Measurements from ENCODE around the gene HSPA2. TPM values are rescaled to one million over a fixed set of nuclear protein-coding genes. Genes with fewer than 3 reads are reported as not detected.
"Not testable (repeated sequence)": the region's sequence is repeated elsewhere in the genome, so short reads cannot be mapped to it uniquely, and the experiment has no call there.

Gene HSPA2
- total and polyA plus RNA-seq, 9 donors = 5.1 to 49.7 (median 8.9) TPM

- intact Hi-C loops (cut with DNase I) = no loop called here
Observed at GRCh38 chr14:64550621-64551333, 10.2 kb downstream of the HSPA2 start.

GRCh38 chr14:64554556-64554955, 14.0 kb downstream of the HSPA2 start:
- 60 to 65% (median 63%) methylated on average over 4 of the region's 4 CpGs for WGBS, 3 donors
- H3K27me3 ChIP-seq = no peaks in the 10 kb centered on the region
- H3K4me1 ChIP-seq (ENCODE audit: insufficient read depth) = peaks cover 4% of the 10 kb centered on the region
- intact Hi-C loops (cut with DNase I) = no loop called here
- no peak overlapping the region for H3K27ac ChIP-seq
- DNase-seq = no peak
- TF ChIP-seq EP300 (IDR thresholded peaks at IDR 0.05) (no peak), POLR2A (IDR thresholded peaks at IDR 0.05) (no peak), CTCF (IDR thresholded peaks at IDR 0.05) (no peak)
- no peak overlapping the region for H3K4me3 ChIP-seq
- no peaks in the 10 kb centered on the region for H3K9me3 ChIP-seq
- no peaks in the 10 kb centered on the region for H3K36me3 ChIP-seq

More at GRCh38 chr14:64550621-64551333, 10.2 kb downstream of the HSPA2 start:
- Histone ChIP-seq H3K4me1 (ENCODE audit: insufficient read depth) (peaks cover 4% of the 10 kb centered on the region), H3K36me3 (no peaks in the 10 kb centered on the region), H3K4me3 (no peak overlapping the region), H3K9me3 (no peaks in the 10 kb centered on the region), H3K27me3 (no peaks in the 10 kb centered on the region), H3K27ac (no peak overlapping the region)
- TF ChIP-seq CTCF (IDR thresholded peaks at IDR 0.05) = no peak
- TF ChIP-seq EP300 (IDR thresholded peaks at IDR 0.05) = no peak
- no peak for TF ChIP-seq POLR2A (IDR thresholded peaks at IDR 0.05)
- DNase-seq = no peak
- WGBS, 3 donors = 54 to 62% (median 60%) methylated on average over 7 of the region's 7 CpGs

GRCh38 chr14:64556526-64556925, 16.0 kb downstream of the HSPA2 start:
- H3K9me3 ChIP-seq = no peaks in the 10 kb centered on the region
- DNase-seq = no peak
- no peaks in the 10 kb centered on the region for H3K36me3 ChIP-seq
- no peak overlapping the region for H3K4me3 ChIP-seq
- TF ChIP-seq POLR2A (IDR thresholded peaks at IDR 0.05) (no peak), EP300 (IDR thresholded peaks at IDR 0.05) (no peak), CTCF (IDR thresholded peaks at IDR 0.05) (no peak)
- WGBS, 3 donors = 89 to 93% (median 91%) methylated on average over 5 of the region's 5 CpGs
- no peaks in the 10 kb centered on the region for H3K4me1 ChIP-seq (ENCODE audit: insufficient read depth)
- no peak overlapping the region for H3K27ac ChIP-seq
- intact Hi-C loops (cut with DNase I) = no loop called here
- H3K27me3 ChIP-seq = no peaks in the 10 kb centered on the region

GRCh38 chr14:64558216-64558615, 17.7 kb downstream of the HSPA2 start:
- 90 to 98% (median 91%) methylated on average over 2 of the region's 2 CpGs for WGBS, 3 donors
- H3K36me3 ChIP-seq; H3K9me3 ChIP-seq; intact Hi-C loops (cut with DNase I); DNase-seq; H3K4me1 ChIP-seq (ENCODE audit: insufficient read depth); H3K27ac ChIP-seq; H3K4me3 ChIP-seq; H3K27me3 ChIP-seq: not testable (repeated sequence)

- Histone ChIP-seq H3K27me3 (no peaks in the 10 kb centered on the region), H3K36me3 (no peaks in the 10 kb centered on the region), H3K4me1 (ENCODE audit: insufficient read depth) (no peaks in the 10 kb centered on the region), H3K27ac (no peak overlapping the region), H3K9me3 (no peaks in the 10 kb centered on the region), H3K4me3 (no peak overlapping the region)
- intact Hi-C loops (cut with DNase I) = no loop called here
- TF ChIP-seq POLR2A (IDR thresholded peaks at IDR 0.05) (no peak), EP300 (IDR thresholded peaks at IDR 0.05) (no peak), CTCF (IDR thresholded peaks at IDR 0.05) (no peak)
- no peak for DNase-seq
- 48 to 68% (median 52%) methylated on average over 2 of the region's 2 CpGs for WGBS, 3 donors
Observed at GRCh38 chr14:64561631-64562030, 21.1 kb downstream of the HSPA2 start.
